ENCODE results near the gene METTL5.
A peak's percentile ranks its signal among the peaks of the same experiment; 100 is the strongest.
"Not testable (repeated sequence)": the region's sequence is repeated elsewhere in the genome, so short reads cannot be mapped to it uniquely, and the experiment has no call there.

METTL5 gene

DNA sequence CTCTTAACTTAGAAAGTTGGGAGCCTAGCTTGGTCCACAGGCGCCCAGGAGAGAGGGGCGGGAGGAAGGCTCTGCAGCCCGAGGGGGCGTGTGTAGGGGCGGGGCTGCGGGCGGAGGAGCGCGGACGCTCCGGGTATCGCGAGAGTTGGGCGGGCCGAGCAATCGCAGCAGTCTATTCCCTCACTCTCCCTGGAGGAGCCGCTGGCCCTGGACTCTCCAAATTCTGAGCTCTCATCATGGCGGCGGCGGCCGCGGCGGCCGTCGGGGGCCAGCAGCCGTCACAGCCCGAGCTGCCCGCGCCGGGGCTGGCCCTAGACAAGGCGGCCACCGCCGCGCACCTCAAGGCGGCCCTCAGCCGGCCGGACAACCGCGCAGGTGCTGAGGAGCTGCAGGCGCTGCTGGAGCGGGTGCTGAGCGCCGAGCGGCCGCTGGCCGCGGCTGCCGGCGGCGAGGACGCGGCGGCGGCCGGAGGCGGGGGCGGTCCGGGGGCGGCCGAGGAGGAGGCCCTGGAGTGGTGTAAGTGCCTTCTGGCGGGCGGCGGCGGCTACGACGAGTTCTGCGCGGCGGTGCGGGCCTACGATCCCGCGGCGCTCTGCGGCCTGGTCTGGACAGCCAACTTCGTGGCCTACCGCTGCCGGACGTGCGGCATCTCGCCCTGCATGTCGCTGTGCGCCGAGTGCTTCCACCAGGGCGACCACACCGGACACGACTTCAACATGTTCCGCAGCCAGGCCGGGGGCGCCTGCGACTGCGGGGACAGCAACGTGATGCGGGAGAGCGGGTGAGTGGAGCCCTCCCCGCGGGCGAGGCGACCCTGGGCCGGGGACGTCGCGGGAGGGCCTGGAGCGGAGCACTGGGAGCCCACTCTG is 2.8 kb upstream of the METTL5 start, which contains the start of gene UBR3:
Gene UBR3, plus strand, starts transcription at position 183 of the 869 bp plus-strand sequence. Its CDS starts 54 bp downstream, at position 237.
- peak within 1 kb of the TSS; percentile 69 for H3K4me3 ChIP-seq (ENCODE audit: control insufficient read depth, low read depth, low read length)
- TF ChIP-seq, protein P1, sequence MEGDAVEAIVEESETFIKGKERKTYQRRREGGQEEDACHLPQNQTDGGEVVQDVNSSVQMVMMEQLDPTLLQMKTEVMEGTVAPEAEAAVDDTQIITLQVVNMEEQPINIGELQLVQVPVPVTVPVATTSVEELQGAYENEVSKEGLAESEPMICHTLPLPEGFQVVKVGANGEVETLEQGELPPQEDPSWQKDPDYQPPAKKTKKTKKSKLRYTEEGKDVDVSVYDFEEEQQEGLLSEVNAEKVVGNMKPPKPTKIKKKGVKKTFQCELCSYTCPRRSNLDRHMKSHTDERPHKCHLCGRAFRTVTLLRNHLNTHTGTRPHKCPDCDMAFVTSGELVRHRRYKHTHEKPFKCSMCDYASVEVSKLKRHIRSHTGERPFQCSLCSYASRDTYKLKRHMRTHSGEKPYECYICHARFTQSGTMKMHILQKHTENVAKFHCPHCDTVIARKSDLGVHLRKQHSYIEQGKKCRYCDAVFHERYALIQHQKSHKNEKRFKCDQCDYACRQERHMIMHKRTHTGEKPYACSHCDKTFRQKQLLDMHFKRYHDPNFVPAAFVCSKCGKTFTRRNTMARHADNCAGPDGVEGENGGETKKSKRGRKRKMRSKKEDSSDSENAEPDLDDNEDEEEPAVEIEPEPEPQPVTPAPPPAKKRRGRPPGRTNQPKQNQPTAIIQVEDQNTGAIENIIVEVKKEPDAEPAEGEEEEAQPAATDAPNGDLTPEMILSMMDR (conservative IDR thresholded peaks at IDR 0.05; ENCODE audit: control insufficient read depth, insufficient read depth, low read depth, low read length): no peak
- DNase-seq (ENCODE audit: low read depth): peak; percentile 89

DNA sequence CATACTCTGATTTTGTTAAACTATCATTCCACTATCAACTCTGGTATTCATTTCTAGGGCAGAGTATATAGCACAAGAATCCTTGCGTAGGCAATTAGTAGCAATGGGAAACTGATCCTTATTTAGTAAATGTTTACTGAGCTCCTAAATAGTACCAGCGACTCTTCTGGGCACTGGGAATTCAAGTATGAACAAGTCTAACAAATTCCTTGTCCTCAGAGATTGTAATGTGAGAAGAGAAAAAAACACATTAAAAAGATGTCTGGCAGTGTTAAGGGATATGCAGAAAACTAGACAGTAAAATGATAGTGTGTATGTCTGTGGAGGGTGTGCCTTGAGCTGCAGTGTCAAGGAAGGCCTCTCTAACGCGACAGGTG is 721 bp downstream of the METTL5 start:
- TF ChIP-seq, protein P1 (conservative IDR thresholded peaks at IDR 0.05; ENCODE audit: control insufficient read depth, insufficient read depth, low read depth, low read length): no peak
- DNase-seq (ENCODE audit: low read depth): no peak

DNA sequence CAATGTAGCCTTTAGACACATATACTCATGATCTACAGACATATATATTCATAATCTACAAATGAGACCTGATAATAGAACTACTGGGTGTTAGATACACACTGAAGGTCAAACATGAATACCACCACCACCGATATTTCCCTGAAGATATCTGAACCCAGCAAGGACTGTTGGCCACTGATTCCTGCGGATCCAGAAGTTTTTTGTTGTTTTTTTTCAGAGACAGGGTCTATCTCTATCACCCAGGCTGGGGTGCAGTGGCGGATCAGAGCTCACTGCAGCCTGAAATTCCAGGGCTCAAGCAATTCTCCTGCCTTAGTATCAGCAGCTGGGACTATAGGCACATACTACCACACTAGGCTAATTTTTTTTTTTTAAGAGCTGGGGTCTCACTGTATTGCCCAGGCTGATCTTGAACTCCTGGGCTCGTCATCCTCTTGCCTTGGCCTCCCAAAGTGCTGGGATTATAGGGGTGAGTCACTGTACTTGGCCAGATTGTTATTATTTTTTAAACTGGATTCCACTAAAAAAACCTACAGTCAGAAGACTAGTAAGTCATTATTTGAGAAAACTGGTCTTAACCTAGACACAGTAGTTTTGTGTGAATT is 1.8 kb downstream of the METTL5 start:
- H3K4me3 ChIP-seq (ENCODE audit: control insufficient read depth, low read depth, low read length): no peak overlapping the region
- DNase-seq (ENCODE audit: low read depth): peak; percentile 39
- TF ChIP-seq, protein P1 (conservative IDR thresholded peaks at IDR 0.05; ENCODE audit: control insufficient read depth, insufficient read depth, low read depth, low read length): no peak

More for the DNA sequence above, 721 bp downstream of the METTL5 start:
- H3K4me3 ChIP-seq (ENCODE audit: control insufficient read depth, low read depth, low read length): peak overlapping the region; percentile 69

DNA sequence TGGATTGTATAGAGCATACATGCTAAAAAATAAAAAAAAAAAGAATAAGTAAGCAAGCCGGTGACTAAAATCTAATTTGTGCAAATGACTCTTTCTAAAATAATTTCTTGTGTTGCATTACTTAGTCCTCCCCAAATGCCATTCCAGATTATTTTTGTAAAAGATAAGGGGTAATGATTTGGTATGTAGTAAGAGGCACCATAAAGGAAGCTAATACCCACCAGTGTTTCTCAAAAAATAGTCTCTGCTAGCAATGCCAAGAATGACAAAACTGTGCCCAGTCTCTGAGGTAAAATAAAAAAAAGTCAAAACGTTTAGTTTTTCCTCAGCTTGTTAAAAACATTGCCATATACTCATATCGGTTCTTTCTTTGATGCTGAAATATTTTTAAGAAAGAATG is 2.7 kb downstream of the METTL5 start:
- TF ChIP-seq, protein P1 (conservative IDR thresholded peaks at IDR 0.05; ENCODE audit: control insufficient read depth, insufficient read depth, low read depth, low read length): no peak
- no peak overlapping the region for H3K4me3 ChIP-seq (ENCODE audit: control insufficient read depth, low read depth, low read length)
- DNase-seq (ENCODE audit: low read depth): no peak

DNA sequence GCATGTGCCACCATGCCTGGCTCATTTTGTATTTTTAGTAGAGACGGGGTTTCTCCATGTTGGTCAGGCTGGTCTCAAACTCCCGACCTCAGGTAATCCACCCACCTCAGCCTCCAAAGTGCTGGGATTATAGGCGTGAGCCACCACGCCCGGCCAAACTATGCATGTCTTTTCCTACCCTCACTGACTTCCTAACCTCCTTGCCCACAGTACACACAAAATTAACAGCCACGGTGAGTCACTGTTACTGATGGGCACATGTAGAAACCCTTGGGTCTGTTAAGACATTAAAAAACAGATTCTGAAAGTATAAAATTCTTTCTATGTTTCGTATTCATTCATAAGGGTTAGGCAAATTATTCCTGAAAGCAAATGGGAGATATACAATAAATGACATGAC is 4.6 kb downstream of the METTL5 start:
- peak; percentile 59 for DNase-seq (ENCODE audit: low read depth)
- H3K4me3 ChIP-seq (ENCODE audit: control insufficient read depth, low read depth, low read length): not testable (repeated sequence)

DNA sequence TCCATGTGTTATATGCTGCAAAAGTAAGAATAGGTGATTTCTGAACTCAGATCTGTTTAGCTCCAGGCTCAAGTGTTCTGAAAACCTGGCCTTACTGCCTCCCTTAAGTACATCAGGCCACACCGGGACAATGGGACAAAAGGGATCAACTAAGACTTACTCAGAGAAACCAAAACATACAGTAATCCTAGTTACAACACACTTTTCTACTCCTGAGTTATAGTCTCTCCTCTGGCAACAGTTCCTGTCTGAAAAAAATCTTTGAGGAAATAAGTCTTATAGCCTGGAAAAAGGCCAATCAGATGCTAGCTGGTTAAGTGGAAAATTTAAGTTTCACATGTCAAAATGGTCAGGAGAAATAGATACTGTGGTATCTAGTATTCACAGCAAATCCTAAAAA is 5.6 kb downstream of the METTL5 start:
- no peak overlapping the region for H3K4me3 ChIP-seq (ENCODE audit: control insufficient read depth, low read depth, low read length)
- TF ChIP-seq, protein P1 (conservative IDR thresholded peaks at IDR 0.05; ENCODE audit: control insufficient read depth, insufficient read depth, low read depth, low read length): no peak
- DNase-seq (ENCODE audit: low read depth): peak; percentile 77

DNA sequence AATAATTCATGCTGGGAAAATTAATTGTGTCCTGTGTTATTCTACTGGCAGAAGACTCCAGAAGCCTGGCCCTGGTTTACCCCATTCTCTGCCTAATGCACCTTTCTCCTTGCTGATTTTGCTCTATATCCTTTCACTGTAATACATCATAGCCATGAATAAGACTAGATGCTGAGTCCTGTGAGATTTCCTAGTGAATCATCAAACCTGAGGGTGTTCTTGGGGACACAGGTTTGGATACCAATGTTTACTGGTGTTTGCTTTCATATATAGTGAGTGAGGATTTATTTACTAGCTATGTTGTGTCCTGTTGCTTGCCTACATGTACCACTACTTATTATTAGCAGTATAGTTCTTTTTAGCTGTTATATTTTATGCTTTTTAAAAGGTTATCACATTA is 6.5 kb downstream of the METTL5 start:
- no peak for DNase-seq (ENCODE audit: low read depth)
- no peak overlapping the region for H3K4me3 ChIP-seq (ENCODE audit: control insufficient read depth, low read depth, low read length)
- TF ChIP-seq, protein P1 (conservative IDR thresholded peaks at IDR 0.05; ENCODE audit: control insufficient read depth, insufficient read depth, low read depth, low read length): no peak

DNA sequence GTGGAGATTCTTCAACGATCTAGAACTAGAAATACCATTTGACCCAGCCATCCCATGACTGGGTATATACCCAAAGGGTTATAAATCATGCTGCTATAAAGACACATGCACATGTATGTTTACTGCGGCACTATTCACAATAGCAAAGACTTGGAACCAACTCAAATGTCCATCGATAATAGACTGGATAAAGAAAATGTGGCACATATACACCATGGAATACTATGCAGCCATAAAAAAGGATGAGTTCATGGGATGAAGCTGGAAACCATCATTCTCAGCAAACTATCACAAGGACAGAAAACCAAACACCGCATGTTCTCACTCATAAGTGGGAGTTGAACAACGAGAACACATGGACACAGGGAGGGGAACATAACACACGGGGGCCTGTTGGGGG is 7.3 kb downstream of the METTL5 start:
- not testable (repeated sequence) for H3K4me3 ChIP-seq (ENCODE audit: control insufficient read depth, low read depth, low read length); DNase-seq (ENCODE audit: low read depth)

DNA sequence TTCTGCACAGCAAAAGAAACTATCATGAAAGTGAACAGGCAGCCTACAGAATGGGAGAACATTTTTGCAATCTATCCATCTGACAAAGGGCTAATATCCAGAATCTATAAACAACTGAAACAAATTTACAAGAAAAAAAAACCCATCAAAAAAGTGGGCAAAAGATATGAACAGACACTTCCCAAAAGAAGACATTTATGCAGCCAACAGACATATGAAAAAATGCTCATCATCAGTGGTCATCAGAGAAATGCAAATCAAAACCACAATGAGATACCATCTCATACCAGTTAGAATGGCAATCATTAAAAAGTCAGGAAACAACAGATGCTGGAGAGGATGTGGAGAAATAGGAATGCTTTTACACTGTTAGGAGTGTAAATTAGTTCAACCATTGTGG is 7.7 kb downstream of the METTL5 start:
- H3K4me3 ChIP-seq (ENCODE audit: control insufficient read depth, low read depth, low read length); DNase-seq (ENCODE audit: low read depth): not testable (repeated sequence)

Data from fibroblast of mammary gland (primary cell).